DND-41 (cell line): ENCODE data around the gene FLT3.

Experiments
- ATAC-seq: fragments of 200-7000 bp; cut with Tn5 transposase; 3 replicates; pipeline ENCODE4 v1.9.1; 2021; ENCODE audit warnings: low read depth; ENCODE audit not compliant: insufficient read depth
- DNase-seq: peaks from one replicate; pipeline ENCODE4 v3.0.0-alpha.2; 2020
- H2AFZ ChIP-seq: 2 replicates; pipeline ENCODE4 v1.6.0; 2012; ENCODE audit warnings: low read depth, low read length
- H3K27ac ChIP-seq: 2 replicates; pipeline ENCODE4 v1.5.1; 2012; ENCODE audit warnings: low read length, inconsistent platforms
- H3K27me3 ChIP-seq: fragments of 200-600 bp; sonication (generic); 2 replicates; pipeline ENCODE4 v1.6.0; 2012; ENCODE audit warnings: low read length, mild to moderate bottlenecking, inconsistent platforms; ENCODE audit not compliant: insufficient read depth, poor library complexity
- H3K36me3 ChIP-seq: 2 replicates; pipeline ENCODE4 v1.5.1; 2012; ENCODE audit warnings: low read length, inconsistent platforms; ENCODE audit not compliant: insufficient read depth
- H3K4me1 ChIP-seq: 2 replicates; pipeline ENCODE4 v1.5.1; 2012; ENCODE audit warnings: mild to moderate bottlenecking, low read length; ENCODE audit not compliant: insufficient read depth
- H3K4me2 ChIP-seq: 2 replicates; pipeline ENCODE4 v1.6.0; 2012; ENCODE audit warnings: mild to moderate bottlenecking, moderate library complexity, low read length, inconsistent platforms; ENCODE audit not compliant: insufficient read depth
- H3K4me3 ChIP-seq, 2 experiments: fragments of 200-600 bp in 1 of 2; shearing (Covaris generic) in 1 of 2; 2 replicates each; pipeline ENCODE4 v1.5.1; 2012 to 2016; ENCODE audit warnings: inconsistent platforms in 2 of 2, low read length in 2 of 2, mild to moderate bottlenecking in 2 of 2, low read depth in 1 of 2, moderate library complexity in 1 of 2
- H3K79me2 ChIP-seq: 2 replicates; pipeline ENCODE4 v1.6.0; 2012; ENCODE audit warnings: low read length, inconsistent platforms; ENCODE audit not compliant: insufficient read depth
- H3K9ac ChIP-seq: 2 replicates; pipeline ENCODE4 v1.6.0; 2012; ENCODE audit warnings: low read depth, mild to moderate bottlenecking, inconsistent platforms, low read length, moderate library complexity
- H3K9me3 ChIP-seq: 2 replicates; pipeline ENCODE4 v1.5.1; 2012; ENCODE audit warnings: low read length, moderate library complexity, mild to moderate bottlenecking, inconsistent platforms; ENCODE audit not compliant: insufficient read depth, severe bottlenecking
- H4K20me1 ChIP-seq: 2 replicates; pipeline ENCODE4 v1.6.0; 2012; ENCODE audit warnings: low read length; ENCODE audit not compliant: insufficient read depth
- EZH2 ChIP-seq: IDR thresholded peaks from 3 replicates; pipeline ENCODE4 v1.6.1; 2012; ENCODE audit warnings: borderline replicate concordance, low read depth, mild to moderate bottlenecking, moderate library complexity, low read length, inconsistent platforms; ENCODE audit not compliant: severe bottlenecking
- TF ChIP-seq, protein P1 (sequence below): IDR thresholded peaks from 2 replicates; pipeline ENCODE4 v1.5.1; 2012; ENCODE audit warnings: borderline replicate concordance, low read length, moderate library complexity, mild to moderate bottlenecking; ENCODE audit not compliant: poor library complexity, severe bottlenecking; ENCODE audit errors: extremely low read depth

Gene FLT3

DNA sequence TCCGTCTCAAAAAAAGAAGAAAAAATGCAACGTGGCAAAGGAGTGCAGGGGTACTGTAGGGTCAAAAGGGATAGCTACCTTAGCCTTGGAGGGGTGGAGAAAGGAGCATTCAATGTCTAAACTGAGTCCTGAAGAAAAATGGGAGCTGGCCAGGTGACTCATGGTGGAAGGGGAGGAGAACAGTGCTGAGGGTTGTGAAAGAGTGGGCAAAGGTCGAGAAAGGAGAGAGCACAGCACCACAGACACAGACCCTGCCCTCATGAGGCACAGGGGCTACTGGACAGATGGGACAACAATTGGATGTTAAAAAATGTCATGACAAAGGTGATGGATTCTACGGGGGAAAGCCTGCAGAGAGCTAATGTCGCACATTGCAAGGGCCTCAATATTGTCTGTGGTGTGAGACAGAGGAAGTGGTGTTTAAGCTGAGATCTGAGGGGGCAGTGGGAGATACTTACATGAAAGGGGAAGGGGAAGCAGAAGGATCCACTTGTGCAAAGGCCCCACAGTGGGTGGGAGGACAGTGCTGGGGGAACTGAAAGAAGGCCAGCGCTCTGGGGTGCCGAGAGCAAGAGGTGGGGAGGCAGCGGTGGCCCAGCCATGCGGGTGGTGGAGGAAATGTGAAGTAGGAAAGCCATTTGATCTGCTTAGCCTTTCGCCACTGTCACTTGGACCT is 69.0 kb downstream of the FLT3 start:
- TF ChIP-seq, protein P1, sequence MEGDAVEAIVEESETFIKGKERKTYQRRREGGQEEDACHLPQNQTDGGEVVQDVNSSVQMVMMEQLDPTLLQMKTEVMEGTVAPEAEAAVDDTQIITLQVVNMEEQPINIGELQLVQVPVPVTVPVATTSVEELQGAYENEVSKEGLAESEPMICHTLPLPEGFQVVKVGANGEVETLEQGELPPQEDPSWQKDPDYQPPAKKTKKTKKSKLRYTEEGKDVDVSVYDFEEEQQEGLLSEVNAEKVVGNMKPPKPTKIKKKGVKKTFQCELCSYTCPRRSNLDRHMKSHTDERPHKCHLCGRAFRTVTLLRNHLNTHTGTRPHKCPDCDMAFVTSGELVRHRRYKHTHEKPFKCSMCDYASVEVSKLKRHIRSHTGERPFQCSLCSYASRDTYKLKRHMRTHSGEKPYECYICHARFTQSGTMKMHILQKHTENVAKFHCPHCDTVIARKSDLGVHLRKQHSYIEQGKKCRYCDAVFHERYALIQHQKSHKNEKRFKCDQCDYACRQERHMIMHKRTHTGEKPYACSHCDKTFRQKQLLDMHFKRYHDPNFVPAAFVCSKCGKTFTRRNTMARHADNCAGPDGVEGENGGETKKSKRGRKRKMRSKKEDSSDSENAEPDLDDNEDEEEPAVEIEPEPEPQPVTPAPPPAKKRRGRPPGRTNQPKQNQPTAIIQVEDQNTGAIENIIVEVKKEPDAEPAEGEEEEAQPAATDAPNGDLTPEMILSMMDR: no peak
- no peak for TF ChIP-seq EZH2
- no peak overlapping the region for H3K4me3 ChIP-seq
- no peaks in the 10 kb centered on the region for H3K4me1 ChIP-seq
- H3K27me3 ChIP-seq: peaks cover 4% of the 10 kb centered on the region
- H3K79me2 ChIP-seq: no peaks in the 10 kb centered on the region
- ATAC-seq (peak; percentile 66), DNase-seq (peak; percentile 20)
- H3K36me3 ChIP-seq: no peaks in the 10 kb centered on the region
- no peak overlapping the region for H3K4me2 ChIP-seq
- no peaks in the 10 kb centered on the region for H4K20me1 ChIP-seq
- no peaks in the 10 kb centered on the region for H3K9me3 ChIP-seq
- no peak overlapping the region for H3K27ac ChIP-seq
- H3K9ac ChIP-seq: no peak overlapping the region
- H2AFZ ChIP-seq: no peak overlapping the region

DNA sequence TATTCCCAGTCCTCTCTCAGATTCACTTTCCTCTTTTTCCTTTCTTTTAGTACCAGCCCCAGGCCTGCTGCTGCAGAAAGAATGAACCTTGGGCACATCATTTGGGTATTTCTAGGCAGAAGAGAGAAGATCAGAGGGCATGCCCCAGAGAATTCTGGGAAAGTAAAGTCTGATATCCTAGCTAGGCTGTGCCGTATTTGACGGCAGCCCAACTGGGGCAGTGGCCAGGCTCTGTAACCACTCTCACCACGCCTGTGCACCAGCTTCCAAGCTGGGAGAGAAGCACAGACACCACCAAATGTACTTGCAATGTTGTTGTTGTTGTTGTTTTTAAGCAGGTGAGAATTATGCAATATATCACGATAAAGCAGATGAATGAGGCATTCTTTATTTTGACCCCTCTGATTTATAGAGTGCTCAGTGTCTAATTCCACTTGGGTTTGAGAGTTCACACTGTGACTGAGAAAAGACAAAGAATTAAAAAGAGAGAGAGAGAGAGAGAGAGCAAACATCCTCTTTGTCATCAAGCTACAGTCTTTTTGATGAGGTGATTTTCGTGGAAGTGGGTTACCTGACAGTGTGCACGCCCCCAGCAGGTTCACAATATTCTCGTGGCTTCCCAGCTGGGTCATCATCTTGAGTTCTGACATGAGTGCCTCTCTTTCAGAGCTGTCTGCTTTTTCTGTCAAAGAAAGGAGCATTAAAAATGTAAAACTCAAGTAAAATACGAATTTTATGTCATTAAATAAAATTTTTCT is 72.6 kb downstream of the FLT3 start:
- H3K9me3 ChIP-seq: no peaks in the 10 kb centered on the region
- H4K20me1 ChIP-seq: no peaks in the 10 kb centered on the region
- ATAC-seq (no peak), DNase-seq (no peak)
- no peak overlapping the region for H3K4me3 ChIP-seq
- no peak overlapping the region for H2AFZ ChIP-seq
- no peak overlapping the region for H3K27ac ChIP-seq
- H3K36me3 ChIP-seq: no peaks in the 10 kb centered on the region
- TF ChIP-seq EZH2: no peak
- TF ChIP-seq, protein P1: no peak
- H3K4me1 ChIP-seq: no peaks in the 10 kb centered on the region
- H3K9ac ChIP-seq: no peak overlapping the region
- peaks cover 4% of the 10 kb centered on the region for H3K27me3 ChIP-seq
- H3K79me2 ChIP-seq: no peaks in the 10 kb centered on the region
- no peak overlapping the region for H3K4me2 ChIP-seq

DNA sequence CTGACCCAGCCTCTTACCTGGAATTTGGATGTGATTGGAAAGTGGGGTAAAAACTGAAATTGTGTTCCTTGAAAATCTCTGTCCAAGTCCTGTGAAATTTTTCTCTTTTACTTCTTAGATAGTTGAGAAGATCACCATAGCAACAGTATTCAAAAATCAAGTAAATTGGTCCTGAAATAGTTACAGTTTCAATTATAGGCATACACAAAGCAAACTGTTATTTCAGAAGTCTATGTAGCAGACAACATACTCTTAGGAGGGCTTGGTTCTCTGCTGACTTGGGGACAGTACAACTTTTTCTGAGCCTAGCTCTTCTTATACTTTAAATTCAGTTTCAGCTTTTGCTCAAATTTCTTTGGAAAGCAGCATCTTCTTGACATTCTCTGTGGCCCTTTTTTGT is 73.3 kb downstream of the FLT3 start:
- TF ChIP-seq, protein P1: no peak
- no peak for TF ChIP-seq EZH2
- Histone ChIP-seq H3K27ac (no peak overlapping the region), H2AFZ (no peak overlapping the region), H3K79me2 (no peaks in the 10 kb centered on the region), H4K20me1 (no peaks in the 10 kb centered on the region), H3K9me3 (no peaks in the 10 kb centered on the region), H3K4me3 (no peak overlapping the region), H3K4me2 (no peak overlapping the region), H3K36me3 (no peaks in the 10 kb centered on the region), H3K9ac (no peak overlapping the region), H3K4me1 (no peaks in the 10 kb centered on the region), H3K27me3 (peaks cover 4% of the 10 kb centered on the region)
- ATAC-seq (no peak), DNase-seq (no peak)
